GOT3 (cell line): ENCODE measurements around the gene SERPINB7.
"Not testable (repeated sequence)": the region's sequence is repeated elsewhere in the genome, so short reads cannot be mapped to it uniquely, and the experiment has no call there.

Experiments used
- DNase-seq: peaks from one replicate; lab custom pipeline; 2025; ENCODE audit warnings: mixed read lengths; lab: John Stamatoyannopoulos, UW

Gene SERPINB7

GRCh38 chr18:63775166-63775730 is at the start of gene SERPINB7:
TSS of gene SERPINB7 (plus strand) at chr18:63775418. CDS start at chr18:63782373, 6,955 bp downstream.
- DNase-seq = no peak

DNA sequence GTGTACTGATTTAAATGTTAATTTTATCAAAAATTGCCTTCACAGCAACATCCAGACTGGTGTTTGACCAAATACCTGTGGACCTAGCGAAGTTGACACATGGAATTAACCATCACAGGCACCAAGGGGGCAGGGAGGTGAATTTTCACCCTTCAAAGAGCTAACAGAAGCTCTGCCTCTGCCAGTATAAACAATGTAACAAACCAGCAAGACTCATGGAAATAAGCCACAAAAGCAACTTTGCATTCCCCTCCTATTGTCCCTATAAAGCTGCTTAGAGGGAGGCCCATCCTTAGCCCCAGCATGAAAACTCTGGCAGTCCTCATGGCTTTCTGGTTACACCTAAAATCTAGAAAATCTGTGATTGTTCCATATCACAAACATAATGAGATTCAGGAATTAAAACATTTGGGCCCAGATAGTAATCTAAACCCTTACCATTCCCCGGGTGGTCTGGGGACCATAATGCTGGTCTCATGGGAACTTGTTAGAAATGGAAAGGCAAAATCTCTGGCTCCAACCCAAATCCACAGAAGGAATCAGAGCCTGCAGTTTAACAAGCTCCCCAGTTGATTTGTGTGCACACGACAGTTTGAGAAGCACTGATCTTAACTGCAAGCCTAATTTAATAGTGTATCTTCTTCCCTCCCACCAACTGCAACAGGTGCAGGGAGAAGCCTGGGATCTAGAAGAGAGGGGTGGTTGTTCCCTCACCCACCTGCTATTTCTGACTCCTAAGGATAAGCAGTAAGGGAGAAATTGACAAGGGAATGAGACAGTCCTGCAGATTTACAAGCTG is 49.3 kb upstream of the SERPINB7 start:
- DNase-seq = no peak

DNA sequence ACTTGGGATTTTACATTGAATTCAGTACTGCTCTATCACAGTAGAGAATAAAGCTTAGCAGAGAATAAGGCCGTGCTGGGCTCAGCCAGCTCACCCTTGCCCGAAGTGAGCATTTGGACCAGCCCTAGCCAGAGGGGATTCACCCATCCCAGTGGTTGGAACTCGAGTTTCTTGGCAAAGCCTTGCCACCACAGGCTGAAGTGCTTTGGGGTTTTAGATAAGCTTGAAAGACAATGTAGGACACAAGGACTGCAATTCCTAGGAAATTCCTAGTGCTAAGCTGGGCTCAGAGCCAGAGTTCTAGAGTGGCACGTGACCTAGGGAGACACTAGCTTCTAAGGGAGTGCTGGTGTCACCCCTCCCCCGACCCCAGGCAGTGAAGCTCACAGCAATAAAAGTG is 44.4 kb upstream of the SERPINB7 start:
- DNase-seq = no peak

- no peak for DNase-seq
Measured at GRCh38 chr18:63731215-63731614, 44.0 kb upstream of the SERPINB7 start.

GRCh38 chr18:63736876-63737275 is 38.3 kb upstream of the SERPINB7 start:
- DNase-seq = no peak

DNA sequence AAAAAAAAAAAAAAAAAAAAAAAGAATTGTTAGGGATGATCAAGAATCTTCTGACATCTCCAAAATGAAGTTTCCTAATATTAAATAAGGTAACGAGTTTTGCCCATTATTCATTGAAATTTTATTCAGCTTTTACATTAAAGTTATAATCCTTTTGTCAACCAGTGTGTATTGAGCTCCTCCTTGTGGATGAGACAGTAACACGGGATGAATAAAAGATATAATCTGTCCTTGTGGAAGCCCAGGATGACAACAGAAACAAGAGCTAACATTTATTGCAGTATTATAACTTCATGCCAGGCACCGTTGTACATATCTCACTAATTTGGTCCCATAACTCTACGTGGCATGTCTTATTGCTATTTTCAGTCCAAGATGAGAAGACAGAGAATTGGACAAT is 33.4 kb upstream of the SERPINB7 start:
- no peak for DNase-seq

GRCh38 chr18:63747006-63747405 is 28.2 kb upstream of the SERPINB7 start:
- no peak for DNase-seq

- DNase-seq = no peak
Measured at GRCh38 chr18:63749489-63749888, 25.7 kb upstream of the SERPINB7 start.

DNA sequence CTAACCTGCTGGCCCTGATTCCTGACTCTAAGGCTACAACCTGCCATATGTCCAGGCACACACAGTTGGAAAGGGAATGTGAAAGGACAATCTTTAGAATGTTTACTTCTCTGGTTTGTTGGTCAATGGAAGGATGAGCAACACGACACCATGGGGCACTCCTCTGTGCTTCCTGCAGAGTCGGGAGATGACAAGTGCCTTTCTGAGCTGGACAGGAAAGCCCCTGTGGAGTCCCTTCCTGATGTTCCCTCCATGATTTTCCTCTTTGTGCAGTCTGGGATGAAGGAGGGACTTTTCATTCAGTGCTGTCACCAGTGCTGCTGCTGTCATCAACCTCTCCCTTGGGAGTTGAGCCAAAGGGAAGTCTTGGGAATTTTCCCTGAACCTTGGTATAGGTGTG is 22.6 kb upstream of the SERPINB7 start:
- DNase-seq = no peak

DNA sequence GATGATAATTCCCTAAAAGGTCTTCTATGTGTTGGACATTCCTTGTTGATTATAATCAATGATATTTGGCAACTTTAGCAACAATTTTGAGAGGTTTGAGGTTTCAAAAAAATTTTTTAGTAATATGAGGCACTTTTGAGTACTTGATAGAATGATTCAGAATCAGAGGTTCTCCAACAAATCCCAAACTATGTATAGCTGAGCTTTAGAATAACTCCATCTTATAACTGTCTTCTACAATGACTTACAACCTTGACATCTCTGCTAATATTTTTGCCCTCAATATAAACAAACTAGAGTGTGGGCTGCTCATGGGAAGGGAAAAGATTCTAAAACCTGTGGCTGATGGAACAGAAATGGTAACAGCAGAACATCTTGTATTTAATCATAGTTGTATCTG is 21.5 kb upstream of the SERPINB7 start:
- DNase-seq = no peak

GRCh38 chr18:63757541-63757940 is 17.7 kb upstream of the SERPINB7 start:
- no peak for DNase-seq

GRCh38 chr18:63758615-63759240 is 16.5 kb upstream of the SERPINB7 start:
- no peak for DNase-seq

- DNase-seq = not testable (repeated sequence)
Measured at GRCh38 chr18:63759786-63760185, 15.4 kb upstream of the SERPINB7 start.

- DNase-seq = no peak
Measured at GRCh38 chr18:63762518-63762917, 12.7 kb upstream of the SERPINB7 start.

DNA sequence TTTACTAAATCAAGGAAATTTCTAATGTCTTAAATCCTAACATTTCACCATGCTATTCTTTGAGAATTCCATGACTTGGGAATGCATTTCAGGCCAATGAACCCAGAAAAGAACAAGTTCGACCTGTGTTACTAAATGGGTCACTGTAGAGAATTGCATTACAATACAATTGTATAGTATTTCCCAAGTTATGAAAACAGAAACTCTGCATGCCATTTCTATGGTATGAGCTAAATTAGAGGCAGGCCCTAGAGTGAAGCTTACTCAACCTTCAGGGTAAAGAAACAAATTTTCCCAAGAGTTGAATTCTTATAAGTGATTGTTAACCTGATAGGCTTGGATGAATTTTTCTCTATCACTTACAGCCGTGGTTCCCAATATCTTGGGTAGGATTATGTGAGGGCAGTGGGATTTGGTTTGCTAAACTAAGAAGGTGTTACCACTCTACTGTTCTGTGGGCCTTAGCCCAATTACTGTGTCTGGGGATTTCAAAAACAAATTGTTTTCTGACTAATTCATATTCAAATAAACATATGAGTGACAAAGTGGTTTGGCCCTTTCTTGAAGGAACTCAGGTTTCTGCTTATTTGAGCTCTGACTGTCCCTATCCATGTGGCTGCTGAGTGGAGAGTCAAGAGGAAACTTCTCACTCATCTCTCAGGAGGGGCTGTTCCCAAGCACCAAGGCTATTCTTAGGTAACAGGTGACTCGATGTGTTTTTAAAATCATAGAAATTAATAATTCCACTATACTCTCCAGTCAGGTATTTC is 11.2 kb upstream of the SERPINB7 start:
- no peak for DNase-seq

- DNase-seq = no peak
Measured at GRCh38 chr18:63765837-63766236, 9.4 kb upstream of the SERPINB7 start.

GRCh38 chr18:63773551-63773950 is 1.7 kb upstream of the SERPINB7 start:
- DNase-seq = no peak

DNA sequence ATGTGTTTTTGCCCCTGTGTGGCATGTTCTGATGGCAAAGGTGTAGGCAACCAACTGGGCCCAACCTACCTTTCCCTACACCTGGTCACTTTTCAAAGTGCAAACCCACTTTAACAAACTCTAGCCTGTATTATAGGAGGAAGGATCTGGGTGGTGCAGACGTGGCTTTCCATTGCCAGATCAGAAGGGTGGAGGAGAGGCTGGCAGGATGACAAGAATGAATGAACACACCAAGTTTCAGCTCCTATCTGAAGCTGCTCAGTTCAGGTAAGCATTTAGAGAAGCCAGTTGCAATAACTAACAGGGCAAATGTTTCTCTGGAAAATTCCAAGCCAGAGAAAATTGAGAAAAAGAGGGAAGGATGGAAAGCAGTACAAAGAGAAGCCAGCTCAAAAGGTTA is 707 bp upstream of the SERPINB7 start:
- DNase-seq = no peak

DNA sequence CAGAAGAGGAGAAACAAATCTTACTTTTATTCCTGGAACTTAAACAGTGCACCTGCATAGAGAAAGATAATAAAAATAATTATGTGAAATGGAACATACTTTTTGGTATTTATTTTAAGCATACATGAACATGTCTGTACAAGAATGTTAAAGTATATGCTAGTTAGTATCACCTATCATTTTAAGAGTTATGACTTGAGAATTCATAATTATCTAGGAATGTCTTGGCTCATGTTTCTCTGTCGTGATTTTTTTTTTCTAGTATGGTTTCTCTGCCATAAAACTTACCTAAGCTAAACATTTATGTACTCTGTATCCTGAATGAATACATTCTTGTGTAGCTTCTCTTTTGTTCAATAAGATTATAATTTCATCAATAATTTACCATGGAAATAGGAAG is 4.2 kb downstream of the SERPINB7 start:
- DNase-seq = no peak

DNA sequence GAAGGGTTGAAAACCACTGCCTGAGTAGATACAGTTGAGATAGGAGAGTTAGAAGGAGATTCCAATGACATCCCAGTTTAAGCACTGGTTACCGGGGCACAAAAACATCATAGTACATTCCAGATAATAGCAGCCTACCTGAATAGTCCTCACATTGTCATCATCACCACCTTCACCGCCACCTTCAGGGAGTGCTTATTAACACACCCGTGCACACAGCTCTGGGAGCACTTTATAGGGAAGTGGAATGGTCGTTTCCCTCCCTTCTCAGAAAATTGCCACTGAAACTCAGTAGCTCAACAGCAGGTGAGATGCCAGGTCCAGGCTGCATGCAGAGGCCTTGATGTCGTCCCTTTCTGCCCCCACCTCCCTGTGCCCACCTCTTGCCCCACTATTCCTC is 8.2 kb downstream of the SERPINB7 start:
- no peak for DNase-seq

DNA sequence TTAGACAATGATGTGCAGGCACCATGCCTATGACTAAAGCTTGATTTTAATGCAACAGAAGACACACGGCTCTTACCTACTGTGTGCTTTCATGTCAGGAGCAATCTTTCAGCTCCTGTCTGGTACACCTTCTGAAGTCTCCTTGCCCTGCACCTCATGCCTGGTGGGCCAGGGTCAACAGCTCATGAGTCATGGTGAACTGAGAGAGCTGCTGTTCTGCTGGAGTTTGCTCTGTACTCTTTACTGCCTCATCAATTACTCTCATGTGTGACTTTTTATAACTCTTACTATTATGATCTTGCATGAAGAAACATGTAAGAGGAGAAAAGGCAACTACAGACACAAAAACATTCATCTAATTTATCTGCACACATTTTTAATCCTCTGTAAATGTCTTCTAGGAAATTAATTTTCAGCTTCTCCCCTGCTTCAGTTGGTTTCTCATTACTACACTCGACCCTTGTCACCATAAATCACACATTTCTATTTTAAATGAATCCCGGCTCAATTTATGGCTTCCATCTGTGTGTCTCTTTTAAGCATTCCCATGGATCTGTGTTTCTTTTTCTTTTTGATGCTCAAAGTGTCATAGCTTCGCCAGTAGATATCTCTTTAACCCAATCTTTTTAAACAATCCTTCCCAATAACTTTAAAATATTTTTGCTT is 9.7 kb downstream of the SERPINB7 start:
- DNase-seq = no peak

GRCh38 chr18:63787673-63788072 is 12.5 kb downstream of the SERPINB7 start:
- no peak for DNase-seq
